GM19328 (cell line): ENCODE measurements around the gene PTGES2.
"Not testable (repeated sequence)": the region's sequence is repeated elsewhere in the genome, so short reads cannot be mapped to it uniquely, and the experiment has no call there.

Source experiments
- ATAC-seq: cut with Tn5 transposase; IDR thresholded peaks from one replicate; pipeline ENCODE4 v1.9.1; 2021; ENCODE audit warnings: mild to moderate bottlenecking, moderate library complexity; ENCODE audit not compliant: unreplicated experiment

The PTGES2 gene

DNA sequence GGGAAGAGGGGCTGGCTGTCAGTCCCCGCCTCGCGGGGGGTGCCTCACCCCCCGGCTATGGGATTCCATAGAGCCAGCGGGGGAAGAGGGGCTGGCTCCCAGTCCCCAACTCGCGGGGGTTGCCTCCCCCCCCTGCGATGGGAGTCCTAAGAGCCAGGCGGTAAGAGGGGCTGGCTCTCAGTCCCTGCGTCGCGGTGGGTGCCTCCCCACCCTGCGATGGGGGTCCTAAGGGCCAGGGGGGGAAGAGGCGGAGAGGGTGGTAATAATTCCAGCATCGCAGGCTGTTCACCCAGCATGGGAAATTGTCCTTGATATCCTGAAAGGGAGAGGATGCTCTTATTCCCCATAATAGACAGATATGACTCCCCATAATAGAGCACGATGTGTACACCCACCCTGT lies 12.1 kb upstream of the PTGES2 start:
- no peak for ATAC-seq

DNA sequence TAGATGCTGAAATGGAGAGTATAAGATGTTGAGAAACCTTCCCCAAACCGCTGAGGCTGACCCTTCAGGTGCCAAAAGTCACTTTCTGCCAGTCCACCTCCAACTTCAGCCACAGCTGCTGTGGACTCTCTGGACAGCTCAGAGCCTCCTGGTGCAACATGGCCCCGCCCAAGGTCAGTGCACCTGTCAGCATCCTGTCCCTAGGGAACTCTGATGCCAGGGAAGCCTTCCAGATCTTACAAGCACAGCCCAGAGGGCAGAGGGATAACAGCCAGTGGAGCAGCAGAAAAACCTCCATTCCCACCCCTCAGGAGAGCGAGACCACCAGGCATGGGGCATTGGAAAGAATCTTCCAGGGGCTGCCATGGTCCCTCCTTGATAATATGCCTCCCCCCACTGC lies 10.5 kb upstream of the PTGES2 start:
- no peak for ATAC-seq

DNA sequence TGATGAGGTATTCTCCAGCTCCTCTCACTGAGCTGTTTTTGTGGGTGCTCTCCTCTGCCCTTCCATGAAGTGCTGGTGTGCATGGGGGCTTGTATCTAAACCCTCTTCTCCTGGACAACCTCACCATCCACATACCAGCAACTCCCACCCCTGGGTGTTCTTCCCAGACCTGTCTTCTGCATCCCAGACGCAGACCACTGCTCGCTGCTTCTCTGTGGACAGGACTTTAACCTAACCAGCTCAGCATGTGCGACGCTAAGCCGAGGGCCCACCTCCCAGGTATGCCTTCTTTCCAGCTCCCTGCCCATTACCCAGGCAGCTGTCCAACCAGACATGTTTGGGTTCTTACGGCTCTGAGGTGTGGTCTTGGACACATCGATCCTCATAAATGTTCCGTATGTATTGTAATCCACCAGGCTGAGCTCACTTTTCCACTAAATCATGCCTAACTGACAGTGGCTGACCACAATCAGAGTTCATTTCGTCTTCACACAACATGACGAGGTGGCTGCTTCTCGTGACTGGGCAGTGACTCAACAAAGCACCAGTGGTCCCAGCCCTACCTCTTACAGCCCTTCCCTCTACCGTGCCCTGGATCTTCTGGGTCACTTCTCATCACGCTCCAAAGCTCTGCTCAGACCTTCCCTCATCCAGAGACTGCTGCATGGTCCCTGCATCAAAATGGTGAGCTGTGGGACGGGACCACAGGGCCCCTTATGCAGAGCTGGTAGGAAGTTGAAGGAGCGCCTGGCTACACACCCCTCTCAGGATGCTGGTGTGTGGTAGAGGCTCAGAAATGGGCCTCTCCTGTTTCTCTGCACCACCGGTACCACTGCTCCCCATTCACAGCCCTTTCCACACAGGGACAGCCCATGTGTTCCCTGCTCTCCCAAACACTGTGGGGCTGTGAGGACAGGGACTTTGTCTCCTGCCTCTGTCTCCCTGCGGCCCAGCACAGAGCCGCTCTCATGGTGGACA lies 9.6 kb upstream of the PTGES2 start:
- no peak for ATAC-seq

DNA sequence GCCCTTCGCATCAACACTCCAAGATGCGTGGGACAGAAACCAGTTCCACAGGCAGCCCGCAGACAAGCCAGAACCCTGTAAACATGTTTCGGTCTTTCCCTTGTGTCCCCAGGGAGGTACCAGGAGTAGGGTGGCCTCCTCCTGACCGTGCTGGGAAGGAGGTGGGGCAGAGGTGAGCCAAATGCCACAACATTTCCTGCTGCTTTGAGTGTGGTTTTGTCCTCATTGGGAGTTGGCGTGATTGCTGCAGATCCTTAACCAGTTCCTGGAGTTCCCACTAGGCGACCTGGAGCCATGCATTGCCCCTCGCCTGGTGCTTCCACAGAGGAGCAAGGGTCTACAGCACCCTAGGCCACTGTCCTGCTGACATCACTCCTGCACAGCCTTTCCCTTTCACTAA lies 8.0 kb upstream of the PTGES2 start:
- not testable (repeated sequence) for ATAC-seq

DNA sequence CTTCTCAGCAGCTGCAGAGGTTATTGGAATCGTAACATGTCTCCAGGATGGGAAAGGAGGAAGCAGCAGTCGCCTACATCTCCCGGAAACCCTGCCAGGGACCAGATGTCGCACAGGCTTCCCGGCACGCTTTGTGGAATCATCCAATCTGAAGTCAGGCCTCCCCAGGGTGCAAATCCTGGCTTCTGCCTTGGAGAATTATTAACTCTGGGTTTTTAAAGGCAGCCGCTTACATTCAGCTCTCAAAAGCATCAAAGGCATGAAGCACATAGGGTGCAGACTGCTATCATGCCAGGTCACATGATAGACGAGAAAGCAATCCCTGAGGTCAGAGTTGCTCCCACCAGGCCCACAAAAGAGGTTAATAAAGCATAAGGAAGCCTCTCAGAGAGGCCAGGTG lies 4.6 kb upstream of the PTGES2 start:
- ATAC-seq, result not testable (repeated sequence)

DNA sequence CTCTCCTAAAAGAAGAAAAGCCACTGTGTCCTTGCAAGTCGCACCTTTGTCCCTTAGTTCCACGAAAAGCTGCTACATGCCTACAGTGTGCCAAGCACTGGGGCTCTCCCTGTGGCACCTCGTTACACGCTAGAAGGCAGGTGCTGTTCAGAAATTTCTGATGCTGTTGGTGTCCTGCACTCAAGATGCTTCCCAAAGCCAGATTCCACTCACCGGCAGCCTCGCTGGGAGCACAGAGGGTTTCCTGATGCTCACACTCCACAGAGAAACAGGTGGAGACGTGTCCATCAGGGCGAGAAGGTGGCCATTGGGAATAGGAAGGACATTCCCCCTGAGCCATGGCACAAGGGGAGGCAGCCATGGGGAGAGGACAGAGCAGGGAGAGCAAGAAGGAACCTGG lies 3.8 kb upstream of the PTGES2 start:
- ATAC-seq, result not testable (repeated sequence)

DNA sequence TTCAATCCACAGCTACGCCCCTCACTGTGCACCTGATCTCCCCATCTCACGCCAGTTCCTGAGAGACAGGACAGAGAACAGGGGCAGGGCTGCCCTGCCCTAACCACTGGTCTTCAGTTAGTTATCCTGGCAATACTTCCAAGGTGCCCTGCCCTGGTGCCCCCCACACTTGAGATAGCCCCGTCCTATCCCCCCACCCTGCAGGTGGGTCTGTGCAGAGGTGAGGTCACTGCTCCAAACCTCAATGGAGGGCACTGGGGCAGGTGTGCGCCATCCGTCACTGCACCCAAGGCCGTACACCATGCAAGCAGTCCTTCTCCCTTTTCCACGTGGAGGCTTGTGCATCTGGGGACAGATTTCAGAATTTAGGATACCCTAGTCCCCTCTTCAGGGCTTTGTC lies 3.1 kb upstream of the PTGES2 start:
- not testable (repeated sequence) for ATAC-seq

DNA sequence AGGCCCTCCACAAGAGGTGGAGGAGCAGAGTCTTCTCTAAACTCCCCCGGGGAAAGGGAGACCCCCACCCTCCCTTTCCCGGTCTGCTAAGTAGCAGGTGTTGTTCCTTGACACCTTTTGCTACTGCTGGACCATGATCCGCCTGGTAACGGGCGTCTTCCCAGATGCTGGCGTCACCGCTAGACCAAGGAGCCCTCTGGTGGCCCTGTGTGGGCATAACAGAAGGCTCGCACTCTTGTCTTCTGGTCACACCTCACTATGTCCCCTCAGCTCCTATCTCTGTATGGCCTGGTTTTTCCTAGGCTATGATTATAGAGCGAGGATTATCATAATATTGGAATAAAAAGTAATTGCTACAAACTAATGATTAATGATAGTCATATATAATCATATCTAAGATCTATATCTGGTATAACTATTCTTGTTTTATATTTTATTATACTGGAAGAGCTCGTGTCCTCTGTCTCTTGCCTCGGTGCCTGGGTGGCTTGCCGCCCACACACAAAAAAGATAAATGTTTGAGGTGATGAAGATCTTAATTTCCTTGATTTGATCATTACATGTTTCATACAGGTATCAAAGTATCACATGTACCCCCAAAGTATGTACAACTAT lies 2.6 kb upstream of the PTGES2 start:
- ATAC-seq, result not testable (repeated sequence)

DNA sequence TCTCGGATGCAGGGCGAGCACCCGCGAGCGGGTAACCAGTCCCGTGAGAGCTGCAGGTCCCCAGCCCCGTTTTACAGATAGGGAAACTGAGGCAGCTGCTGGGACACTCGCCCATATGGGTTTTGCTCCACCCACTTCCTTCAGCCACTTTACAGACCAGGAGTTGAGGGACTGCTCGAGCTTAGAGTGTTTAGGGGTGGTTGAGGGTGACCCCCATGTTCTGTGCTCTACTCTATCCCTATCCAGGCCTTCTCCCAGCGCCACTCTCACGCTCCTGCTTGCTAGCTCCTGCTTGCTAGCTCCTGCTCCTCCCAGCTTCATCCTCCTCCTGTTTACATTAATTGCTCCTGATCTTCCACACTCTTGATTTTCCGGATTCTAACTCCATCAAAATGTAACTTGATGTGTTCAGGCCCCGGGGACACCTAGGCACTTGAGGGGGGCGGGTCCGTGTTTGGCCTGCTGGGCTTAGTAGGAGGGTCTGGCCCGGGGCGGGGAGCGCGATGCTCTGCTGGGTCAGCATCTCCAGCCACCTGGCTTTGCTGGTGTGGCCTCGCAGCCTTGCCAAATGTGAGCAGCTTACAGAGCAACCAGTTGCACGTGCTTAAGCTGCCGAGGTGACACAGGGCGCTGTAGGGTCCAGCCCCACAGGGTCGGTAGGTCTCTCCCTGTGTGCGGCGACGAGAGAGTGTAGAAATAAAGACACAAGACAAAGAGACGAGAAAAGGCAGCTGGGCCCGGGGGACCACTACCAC lies 1.5 kb upstream of the PTGES2 start:
- ATAC-seq, result no peak

DNA sequence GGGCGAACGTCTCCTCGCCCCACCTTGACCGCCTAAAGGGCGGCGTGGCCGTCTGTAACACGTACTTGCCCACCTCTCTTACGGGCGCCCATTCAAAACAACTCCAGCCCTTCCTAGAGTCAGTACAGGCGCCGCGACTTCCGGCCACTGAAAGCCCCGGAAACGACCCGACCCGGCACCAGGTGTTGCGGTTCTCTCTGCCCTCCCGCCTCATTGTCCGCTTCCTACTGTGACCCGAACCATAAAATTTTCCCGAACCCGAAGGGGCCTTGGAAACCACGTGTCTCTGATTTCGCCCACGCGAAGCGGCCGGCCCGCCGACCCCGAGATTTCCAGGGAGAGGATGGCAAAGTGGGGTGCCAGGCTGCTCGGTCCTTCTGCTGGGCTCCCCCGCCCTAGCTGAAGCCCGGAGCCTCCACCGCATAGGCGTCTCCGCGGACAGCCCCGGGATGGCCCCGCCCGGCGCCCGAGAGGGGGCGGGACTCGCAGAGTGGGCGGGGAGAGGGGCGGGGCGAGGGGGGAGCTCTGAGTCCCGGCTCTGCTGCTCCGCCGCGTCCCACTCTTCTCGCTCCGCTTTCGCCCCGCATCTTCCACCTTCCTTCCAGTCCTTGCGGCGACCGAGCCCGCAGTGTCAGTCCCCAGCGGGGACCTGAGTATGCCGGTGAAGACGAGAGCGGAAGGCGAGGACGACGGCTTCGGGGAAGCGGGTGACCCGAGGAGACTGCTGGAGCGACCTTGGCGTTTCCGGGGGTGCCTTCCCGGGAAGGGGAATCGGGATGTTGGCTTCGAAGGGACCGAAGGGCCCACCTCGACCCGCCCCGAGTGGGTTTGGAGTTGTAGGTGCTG lies 684 bp upstream of the PTGES2 start:
- ATAC-seq, result peak; percentile 56

DNA sequence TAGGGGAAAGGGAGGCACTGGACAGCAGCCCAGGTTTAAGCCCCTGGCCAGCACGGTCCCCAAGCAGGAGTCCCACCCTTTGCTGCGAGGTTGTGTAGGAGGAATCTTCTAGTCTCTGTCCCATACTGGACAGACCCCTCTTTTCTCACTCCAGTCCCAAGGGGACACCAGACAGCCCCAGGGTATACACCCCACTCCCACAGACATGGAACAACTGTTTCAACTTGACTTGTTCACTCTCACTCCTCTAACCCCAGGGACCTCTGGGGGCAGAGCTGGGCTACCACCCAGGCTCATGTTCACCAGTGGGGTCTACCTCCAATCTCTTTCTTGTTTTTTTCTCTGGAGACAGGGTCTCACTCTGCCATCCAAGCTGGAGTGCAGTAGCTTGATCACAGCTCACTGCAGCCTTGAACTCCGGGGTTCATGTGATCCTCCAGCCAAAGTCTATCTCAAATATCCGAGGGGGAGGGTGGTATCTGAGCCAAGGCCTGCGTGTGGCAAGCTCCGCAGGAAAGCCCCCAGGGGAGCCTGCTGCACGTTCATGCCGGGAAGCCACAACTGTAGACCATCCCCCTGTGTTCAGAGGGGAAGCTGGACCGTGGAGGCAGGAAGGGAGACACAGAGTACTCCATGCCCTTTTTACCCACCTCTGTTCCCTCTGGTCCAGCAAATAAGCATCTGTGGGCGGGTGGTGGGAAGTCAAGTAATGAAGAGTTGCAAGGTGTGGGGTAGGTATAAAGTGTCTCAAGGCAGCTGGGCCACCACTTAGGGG lies 1.8 kb downstream of the PTGES2 start:
- no peak for ATAC-seq

DNA sequence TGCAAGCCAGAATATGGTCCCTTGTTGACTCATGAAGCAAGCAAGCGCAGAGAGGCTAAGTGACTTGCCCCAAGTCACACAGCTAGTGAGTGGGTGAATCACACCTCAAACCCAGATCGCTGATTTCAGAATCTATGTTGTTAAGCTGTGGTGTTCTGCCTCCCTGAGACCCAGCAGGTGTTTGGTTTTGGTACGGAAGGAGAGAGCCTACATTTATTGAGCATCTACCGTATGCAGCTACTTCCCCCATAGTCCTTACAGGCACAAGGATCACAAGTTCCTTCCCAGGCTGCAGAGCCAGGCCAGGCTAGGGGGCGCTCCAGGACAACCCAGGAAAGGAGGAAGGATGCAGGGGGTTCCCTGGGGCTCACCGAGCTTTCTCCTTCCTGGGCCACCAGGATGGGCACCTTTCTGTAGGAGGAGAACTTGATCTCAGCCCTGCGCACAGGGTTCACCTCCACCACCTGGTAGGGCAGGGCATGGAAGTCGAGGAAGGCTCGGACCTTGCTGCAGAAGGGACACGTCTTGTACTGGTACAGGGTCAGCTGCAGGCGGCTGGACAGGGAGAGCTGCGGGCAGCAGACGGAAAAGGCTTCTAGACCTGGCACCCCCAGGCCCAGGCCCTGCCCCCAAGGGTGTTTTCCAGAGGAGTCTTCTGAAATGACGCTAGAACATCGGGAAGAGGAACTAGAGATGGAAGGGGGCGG lies 2.5 kb downstream of the PTGES2 start:
- no peak for ATAC-seq

DNA sequence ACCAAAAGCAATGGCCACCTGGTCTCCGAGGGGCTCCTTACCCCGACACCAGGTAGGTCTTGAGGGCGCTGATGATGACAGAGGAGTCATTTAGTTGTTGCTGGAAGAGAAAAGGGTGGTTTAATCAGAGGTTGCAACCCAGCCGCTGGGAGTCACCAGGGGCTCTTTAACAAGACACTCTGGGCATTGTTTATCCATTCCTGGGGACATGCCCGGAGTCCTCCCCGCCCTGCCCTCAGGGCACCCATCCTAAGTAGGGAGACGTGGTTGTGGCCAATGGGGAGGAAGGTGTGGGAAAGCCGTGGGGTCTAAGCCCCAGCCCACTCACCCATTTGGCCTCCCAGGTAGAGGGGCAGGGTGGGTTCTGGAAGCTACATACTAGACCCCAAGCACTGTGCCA lies 3.1 kb downstream of the PTGES2 start:
- no peak for ATAC-seq

DNA sequence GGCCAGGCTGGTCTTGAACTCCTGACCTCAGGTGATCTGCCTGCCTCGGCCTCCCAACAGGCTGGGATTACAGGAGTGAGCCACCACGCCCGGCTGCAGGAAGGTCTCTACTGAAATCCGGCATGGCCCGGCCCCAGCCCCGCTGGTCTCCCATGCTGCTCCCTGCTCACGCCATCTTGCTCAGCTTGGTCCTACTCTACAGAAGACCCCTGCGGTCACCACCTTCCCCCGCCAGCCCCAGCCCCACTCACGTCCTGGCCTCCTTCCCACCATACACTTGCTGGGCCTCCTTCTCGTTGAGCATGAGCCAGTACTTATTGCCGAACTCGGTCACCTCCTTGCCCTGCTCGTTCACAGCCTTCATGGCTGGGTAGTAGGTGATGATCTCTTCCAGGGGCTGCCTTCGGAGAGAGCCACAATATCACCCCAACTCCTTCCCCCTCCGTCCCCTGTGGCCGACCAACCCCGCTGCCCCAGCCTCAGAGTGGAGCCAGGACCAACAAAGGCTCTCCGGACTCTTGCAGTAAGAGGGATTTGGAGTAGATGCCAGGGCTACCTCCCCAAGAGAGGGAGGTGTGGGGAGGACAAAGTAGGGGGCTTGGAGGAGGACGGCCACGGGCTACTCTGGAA lies 4.0 kb downstream of the PTGES2 start:
- no peak for ATAC-seq

DNA sequence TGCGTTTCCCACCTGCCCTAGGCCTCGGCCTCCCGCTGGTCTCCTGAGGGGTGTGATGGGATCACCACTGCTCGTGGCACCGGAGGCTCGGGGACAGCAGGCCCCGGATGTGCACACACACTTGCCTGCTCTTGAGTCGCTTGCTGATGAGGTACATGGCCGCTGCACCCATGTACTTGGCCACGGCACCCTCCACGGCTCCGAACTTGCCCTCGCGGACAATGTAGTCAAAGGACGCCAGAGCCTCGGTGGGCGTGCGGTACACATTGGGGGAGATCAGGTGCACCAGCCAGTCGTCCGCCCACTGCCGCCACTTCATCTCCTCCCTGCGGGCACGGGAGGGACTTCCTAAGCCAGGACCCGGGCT lies 4.7 kb downstream of the PTGES2 start:
- no peak for ATAC-seq

DNA sequence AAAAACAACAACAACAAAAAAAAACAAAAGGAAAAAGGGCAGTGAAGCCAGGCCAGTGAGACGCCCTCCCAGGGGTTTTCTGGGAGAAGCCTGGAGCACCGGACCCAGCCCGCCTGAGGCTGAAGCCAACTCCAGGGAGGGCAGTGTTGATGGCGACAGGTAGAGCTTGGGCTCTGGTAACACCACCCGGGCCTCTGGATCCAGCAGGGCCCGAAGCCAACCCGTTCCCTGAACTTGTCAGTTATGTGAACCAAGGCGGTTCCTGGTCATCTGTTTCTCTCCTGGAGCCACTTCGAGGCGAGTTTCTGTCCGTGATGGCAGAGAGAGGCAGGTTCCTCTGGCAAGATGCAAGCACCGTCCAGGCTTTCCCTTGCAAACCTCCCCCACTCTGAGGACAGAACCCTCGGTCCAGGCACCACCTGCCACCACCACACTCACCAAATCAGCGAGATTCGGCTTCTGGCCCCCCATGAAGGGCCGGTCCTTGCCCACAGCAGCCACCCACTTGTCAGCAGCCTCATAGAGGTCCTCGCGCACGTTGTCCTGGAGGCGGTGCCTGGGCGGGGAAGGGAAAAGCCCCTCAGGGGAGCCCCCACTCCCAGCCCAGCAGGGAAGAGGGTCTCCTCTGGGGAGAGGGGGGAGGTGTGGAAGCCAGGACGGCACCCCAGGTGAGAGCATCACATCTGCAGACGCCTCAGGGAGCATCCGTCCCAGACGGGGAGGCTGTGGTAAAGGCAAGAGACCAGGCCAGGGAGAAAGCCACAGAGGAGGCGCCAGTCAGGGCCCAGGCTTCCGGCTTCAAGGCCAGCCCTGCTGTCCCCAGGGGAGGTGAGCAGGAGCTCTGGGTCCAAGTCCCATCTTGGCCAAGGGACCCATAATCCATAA lies 5.4 kb downstream of the PTGES2 start:
- no peak for ATAC-seq

DNA sequence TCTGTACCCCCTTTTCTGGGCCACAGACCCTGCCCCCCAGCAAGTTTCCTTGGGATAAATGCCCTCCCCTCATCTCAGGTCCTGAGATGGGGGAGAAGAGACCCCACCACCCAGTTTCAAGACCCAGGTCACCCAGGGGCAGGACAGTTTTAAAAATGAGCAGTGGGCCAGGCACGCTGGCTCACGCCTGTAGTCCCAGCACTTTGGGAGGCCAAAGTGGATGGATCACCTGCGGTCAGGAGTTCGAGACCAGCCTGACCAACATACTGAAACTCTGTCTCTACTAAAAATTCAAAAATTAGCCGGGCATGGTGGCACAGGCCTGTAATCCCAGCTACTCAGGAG lies 6.1 kb downstream of the PTGES2 start:
- no peak for ATAC-seq
